Measurements from ENCODE around the gene MYADM. TPM values are rescaled to one million over a fixed set of nuclear protein-coding genes. Genes with fewer than 3 reads are reported as not detected.

Gene MYADM
- total and polyA plus RNA-seq, 2 donors (not counting 1 experiment from before 2014, with no cell fraction given) = 18.5 to 172 TPM

DNA sequence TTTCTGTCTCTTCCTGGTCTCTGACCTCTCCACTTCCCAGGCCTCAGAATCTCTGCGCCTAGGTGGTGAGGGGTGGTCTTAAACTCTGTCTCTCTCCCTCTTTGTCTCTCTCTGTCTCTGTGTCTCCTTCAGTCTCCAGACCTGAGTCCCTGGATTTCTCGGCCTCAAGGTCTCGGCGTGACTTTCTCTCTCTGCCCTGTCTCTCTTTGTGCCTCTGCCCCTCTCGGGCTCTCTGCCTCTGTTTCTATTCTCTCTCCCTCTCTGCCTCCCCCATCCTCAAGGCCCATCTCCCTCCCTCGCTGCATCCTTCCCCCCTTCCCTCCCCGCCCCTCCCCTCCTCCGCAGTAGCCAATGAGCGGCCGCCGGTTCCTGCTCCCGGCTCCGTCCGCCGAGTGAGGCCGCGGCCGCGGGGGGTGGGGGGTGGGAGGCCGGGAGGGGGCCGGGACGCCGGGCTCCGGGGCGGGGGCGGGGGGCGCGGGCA lies 41.3 kb downstream of the MYADM start, which contains the start of gene CACNG7:
TSS of gene CACNG7 (plus strand) at position 344 of the 481 bp plus-strand sequence. CDS start 3,554 bp downstream, outside the sequence.
- Mint-ChIP-seq H3K27ac (no peak within 1 kb of the TSS), H3K4me3 (peak within 1 kb of the TSS; percentile 38), H3K4me1 (peaks cover 23% of the 10 kb centered on the region), H3K27me3 (peaks cover 78% of the 10 kb centered on the region), H3K9me3 (ENCODE audit: insufficient read depth) (no peaks in the 10 kb centered on the region)
- H3K4me1 ChIP-seq (ENCODE audit: control insufficient read depth in 2 of 2, insufficient read depth in 2 of 2, low read length in 2 of 2) = peaks cover 25 to 30% of the 10 kb centered on the region in 2 donors
- no peaks in the 10 kb centered on the region for H4K20me1 ChIP-seq (ENCODE audit: control insufficient read depth, insufficient read depth, low read length, poor library complexity, severe bottlenecking)
- H3K4me3 ChIP-seq (ENCODE audit: control extremely low read depth in 1 of 5, extremely low read depth in 1 of 5, insufficient read depth in 1 of 5, low read depth in 2 of 5, low read length in 4 of 5) = no peak within 1 kb of the TSS
- H3K36me3 ChIP-seq (replicated peaks in 1 of 2; ENCODE audit: control extremely low read depth in 1 of 2, control insufficient read depth in 1 of 2, extremely low read depth in 1 of 2, insufficient read depth in 2 of 2, low read length in 1 of 2) = no peaks in the 10 kb centered on the region
- ChIA-PET CTCF (no interaction called here), POLR2A (no interaction called here)
- no peak within 1 kb of the TSS for H2AFZ ChIP-seq (ENCODE audit: insufficient read depth, low read depth, low read length, poor library complexity, severe bottlenecking)
- no peaks in the 10 kb centered on the region for H3K79me2 ChIP-seq (ENCODE audit: control insufficient read depth, insufficient read depth, low read length)
- 14% methylated on average over 4 of the region's 28 CpGs for WGBS (ENCODE audit: insufficient coverage)
- H3K27ac ChIP-seq (ENCODE audit: low read length in 2 of 2) = no peak within 1 kb of the TSS
- intact Hi-C loops (cut with micrococcal nuclease) = no loop called here
- TF ChIP-seq, protein P1, sequence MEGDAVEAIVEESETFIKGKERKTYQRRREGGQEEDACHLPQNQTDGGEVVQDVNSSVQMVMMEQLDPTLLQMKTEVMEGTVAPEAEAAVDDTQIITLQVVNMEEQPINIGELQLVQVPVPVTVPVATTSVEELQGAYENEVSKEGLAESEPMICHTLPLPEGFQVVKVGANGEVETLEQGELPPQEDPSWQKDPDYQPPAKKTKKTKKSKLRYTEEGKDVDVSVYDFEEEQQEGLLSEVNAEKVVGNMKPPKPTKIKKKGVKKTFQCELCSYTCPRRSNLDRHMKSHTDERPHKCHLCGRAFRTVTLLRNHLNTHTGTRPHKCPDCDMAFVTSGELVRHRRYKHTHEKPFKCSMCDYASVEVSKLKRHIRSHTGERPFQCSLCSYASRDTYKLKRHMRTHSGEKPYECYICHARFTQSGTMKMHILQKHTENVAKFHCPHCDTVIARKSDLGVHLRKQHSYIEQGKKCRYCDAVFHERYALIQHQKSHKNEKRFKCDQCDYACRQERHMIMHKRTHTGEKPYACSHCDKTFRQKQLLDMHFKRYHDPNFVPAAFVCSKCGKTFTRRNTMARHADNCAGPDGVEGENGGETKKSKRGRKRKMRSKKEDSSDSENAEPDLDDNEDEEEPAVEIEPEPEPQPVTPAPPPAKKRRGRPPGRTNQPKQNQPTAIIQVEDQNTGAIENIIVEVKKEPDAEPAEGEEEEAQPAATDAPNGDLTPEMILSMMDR (IDR thresholded peaks at IDR 0.05) = no peak
- no peak for TF ChIP-seq EZH2 (IDR thresholded peaks at IDR 0.05; ENCODE audit: borderline replicate concordance, insufficient read depth, low read depth, low read length, poor library complexity, severe bottlenecking)
- H3K9ac ChIP-seq (ENCODE audit: low read length) = no peak within 1 kb of the TSS
- ATAC-seq (ENCODE audit: low read depth) (no peak), DNase-seq (no peak)
- H3K27me3 ChIP-seq (replicated peaks in 1 of 4; ENCODE audit: control extremely low read depth in 1 of 4, control insufficient read depth in 3 of 4, insufficient read depth in 4 of 4, low read length in 3 of 4) = peaks cover 0 to 68% (median 39%) of the 10 kb centered on the region in 4 experiments
- peak within 1 kb of the TSS; percentile 57 for H3K4me2 ChIP-seq (replicated peaks; ENCODE audit: low read depth, low read length, poor library complexity, severe bottlenecking)
- H3K9me3 ChIP-seq (ENCODE audit: control extremely low read depth in 1 of 3, control insufficient read depth in 2 of 3, insufficient read depth in 1 of 3, low read length in 2 of 3) = peaks cover 0 to 40% (median 0%) of the 10 kb centered on the region in 3 donors

DNA sequence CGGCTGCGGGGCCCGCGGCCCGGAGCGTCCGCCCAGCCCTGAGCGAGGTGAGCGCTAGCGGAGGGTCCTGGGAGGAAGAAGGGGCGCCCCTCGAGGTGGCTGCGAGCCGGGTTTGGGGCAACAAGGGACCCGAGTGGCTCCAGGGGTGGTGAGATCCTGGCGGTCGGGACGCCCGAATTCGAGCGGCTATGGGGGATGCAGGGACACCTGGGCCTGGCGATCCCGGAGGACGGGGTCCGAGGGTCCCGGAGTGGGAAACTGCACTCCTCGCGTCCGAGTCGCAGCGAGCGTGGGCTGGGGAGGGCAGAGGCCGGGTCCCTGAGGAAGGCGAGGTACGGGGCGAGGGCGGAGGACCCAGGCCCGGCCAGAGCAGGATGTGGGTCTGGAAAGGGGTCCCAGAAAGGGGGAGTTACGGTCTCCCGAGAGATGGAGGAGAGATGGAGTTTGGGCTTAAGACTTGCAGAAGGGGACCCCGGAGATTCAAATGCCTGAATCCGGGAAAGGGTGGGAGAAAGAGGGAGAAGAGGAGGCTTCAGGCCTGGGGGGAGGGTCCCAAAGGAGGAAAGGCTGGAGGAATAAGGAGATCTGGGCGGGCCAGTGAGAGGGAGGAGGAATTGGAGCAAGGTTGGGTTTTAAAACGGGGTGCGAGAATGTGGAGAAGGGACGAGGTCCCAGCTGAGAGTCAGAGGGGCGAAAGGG lies 41.9 kb downstream of the MYADM start:
- Mint-ChIP-seq H3K9me3 (ENCODE audit: insufficient read depth) (no peaks in the 10 kb centered on the region), H3K4me1 (peaks cover 23% of the 10 kb centered on the region), H3K27me3 (peaks cover 73% of the 10 kb centered on the region), H3K27ac (no peak overlapping the region), H3K4me3 (peak overlapping the region; percentile 19)
- POLR2A ChIA-PET = no interaction called here
- no peak for ATAC-seq (ENCODE audit: low read depth)
- no peak overlapping the region for H3K9ac ChIP-seq (ENCODE audit: low read length)
- peaks cover 25 to 30% of the 10 kb centered on the region in 2 donors for H3K4me1 ChIP-seq (ENCODE audit: control insufficient read depth in 2 of 2, insufficient read depth in 2 of 2, low read length in 2 of 2)
- no peaks in the 10 kb centered on the region for H3K36me3 ChIP-seq (replicated peaks in 1 of 2; ENCODE audit: control extremely low read depth in 1 of 2, control insufficient read depth in 1 of 2, extremely low read depth in 1 of 2, insufficient read depth in 2 of 2, low read length in 1 of 2)
- 5% methylated on average over 47 of the region's 47 CpGs for WGBS (ENCODE audit: insufficient coverage)
- TF ChIP-seq, protein P1 (IDR thresholded peaks at IDR 0.05) = no peak
- peak; percentile 89 for TF ChIP-seq EZH2 (IDR thresholded peaks at IDR 0.05; ENCODE audit: borderline replicate concordance, insufficient read depth, low read depth, low read length, poor library complexity, severe bottlenecking)
- H3K79me2 ChIP-seq (ENCODE audit: control insufficient read depth, insufficient read depth, low read length) = no peaks in the 10 kb centered on the region
- CTCF ChIA-PET = no interaction called here
- peaks cover 0 to 68% (median 39%) of the 10 kb centered on the region in 4 experiments for H3K27me3 ChIP-seq (replicated peaks in 1 of 4; ENCODE audit: control extremely low read depth in 1 of 4, control insufficient read depth in 3 of 4, insufficient read depth in 4 of 4, low read length in 3 of 4)
- peaks cover 0 to 40% (median 0%) of the 10 kb centered on the region in 3 donors for H3K9me3 ChIP-seq (ENCODE audit: control extremely low read depth in 1 of 3, control insufficient read depth in 2 of 3, insufficient read depth in 1 of 3, low read length in 2 of 3)
- no peak overlapping the region for H3K4me3 ChIP-seq (ENCODE audit: control extremely low read depth in 1 of 5, extremely low read depth in 1 of 5, insufficient read depth in 1 of 5, low read depth in 2 of 5, low read length in 4 of 5)
- DNase-seq = no peak
- H3K27ac ChIP-seq (ENCODE audit: low read length in 2 of 2) = no peak overlapping the region
- H3K4me2 ChIP-seq (replicated peaks; ENCODE audit: low read depth, low read length, poor library complexity, severe bottlenecking) = peak overlapping the region; percentile 30
- intact Hi-C loops (cut with micrococcal nuclease) = no loop called here
- H2AFZ ChIP-seq (ENCODE audit: insufficient read depth, low read depth, low read length, poor library complexity, severe bottlenecking) = no peak overlapping the region
- H4K20me1 ChIP-seq (ENCODE audit: control insufficient read depth, insufficient read depth, low read length, poor library complexity, severe bottlenecking) = no peaks in the 10 kb centered on the region

Data from B cell (primary cell).